Measurements from ENCODE around the gene OPCML. TPM values are rescaled to one million over a fixed set of nuclear protein-coding genes. Genes with fewer than 3 reads are reported as not detected.

OPCML gene
- polyA plus RNA-seq, 3 donors, result not detected

- H3K27ac Mint-ChIP-seq, result no peak overlapping the region
- H4K20me1 ChIP-seq (ENCODE audit: insufficient read depth, low read length), result no peaks in the 10 kb centered on the region
- H3K4me1 ChIP-seq (ENCODE audit: control insufficient read depth in 1 of 2, insufficient read depth in 2 of 2, low read length in 2 of 2), result no peaks in the 10 kb centered on the region
- H3K4me3 ChIP-seq (replicated peaks in 1 of 3; ENCODE audit: low read depth in 2 of 3, low read length in 3 of 3), result no peak overlapping the region
- no peak for TF ChIP-seq CTCF (IDR thresholded peaks at IDR 0.05)
- peaks cover 14% of the 10 kb centered on the region in 2 donors for H3K9me3 ChIP-seq (replicated peaks in 1 of 2; ENCODE audit: control insufficient read depth in 1 of 2, insufficient read depth in 1 of 2, low read length in 2 of 2)
- intact Hi-C loops (cut with micrococcal nuclease), result no loop called here
- WGBS (ENCODE audit: insufficient coverage), result 90% methylated on average over 6 of the region's 9 CpGs
- H3K9me3 Mint-ChIP-seq, result peaks cover 2 to 29% (median 7%) of the 10 kb centered on the region in 7 donors
- no peak overlapping the region for H3K9ac ChIP-seq (ENCODE audit: insufficient read depth, low read length, poor library complexity, severe bottlenecking)
- no peak overlapping the region for H3K4me3 Mint-ChIP-seq
- H3K4me1 Mint-ChIP-seq, result no peaks in the 10 kb centered on the region
- DNase-seq, result no peak
- H3K27me3 Mint-ChIP-seq (ENCODE audit: low read depth in 3 of 3), result no peaks in the 10 kb centered on the region
- no peaks in the 10 kb centered on the region for H3K27me3 ChIP-seq (ENCODE audit: control insufficient read depth in 2 of 2, insufficient read depth in 2 of 2, low read length in 2 of 2)
- no peaks in the 10 kb centered on the region for H3K36me3 ChIP-seq (replicated peaks in 1 of 2; ENCODE audit: control insufficient read depth in 1 of 2, insufficient read depth in 2 of 2, low read length in 2 of 2)
- H2AFZ ChIP-seq (ENCODE audit: insufficient read depth, low read depth, low read length, poor library complexity, severe bottlenecking), result no peak overlapping the region
- no peaks in the 10 kb centered on the region for H3K79me2 ChIP-seq (ENCODE audit: insufficient read depth, low read length)
- H3K4me2 ChIP-seq (replicated peaks; ENCODE audit: extremely low read depth, low read length, poor library complexity, severe bottlenecking), result no peak overlapping the region
- no peak overlapping the region for H3K27ac ChIP-seq (ENCODE audit: low read depth in 1 of 2, low read length in 2 of 2)
- H3K36me3 Mint-ChIP-seq, result no peaks in the 10 kb centered on the region
Observed at GRCh38 chr11:132653237-132653636, 879.1 kb downstream of the OPCML start.

GRCh38 chr11:132650969-132651720 lies 881.2 kb downstream of the OPCML start:
- H3K27me3 Mint-ChIP-seq (ENCODE audit: low read depth in 3 of 3), result no peaks in the 10 kb centered on the region
- Histone ChIP-seq H3K4me3 (replicated peaks in 1 of 3; ENCODE audit: low read depth in 2 of 3, low read length in 3 of 3) (no peak overlapping the region), H3K9me3 (replicated peaks in 1 of 2; ENCODE audit: control insufficient read depth in 1 of 2, insufficient read depth in 1 of 2, low read length in 2 of 2) (peaks cover 11 to 14% of the 10 kb centered on the region in 2 donors), H2AFZ (ENCODE audit: insufficient read depth, low read depth, low read length, poor library complexity, severe bottlenecking) (no peak overlapping the region), H3K27ac (ENCODE audit: low read depth in 1 of 2, low read length in 2 of 2) (no peak overlapping the region), H3K4me1 (ENCODE audit: control insufficient read depth in 1 of 2, insufficient read depth in 2 of 2, low read length in 2 of 2) (no peaks in the 10 kb centered on the region), H4K20me1 (ENCODE audit: insufficient read depth, low read length) (no peaks in the 10 kb centered on the region), H3K36me3 (replicated peaks in 1 of 2; ENCODE audit: control insufficient read depth in 1 of 2, insufficient read depth in 2 of 2, low read length in 2 of 2) (no peaks in the 10 kb centered on the region), H3K79me2 (ENCODE audit: insufficient read depth, low read length) (no peaks in the 10 kb centered on the region), H3K27me3 (ENCODE audit: control insufficient read depth in 2 of 2, insufficient read depth in 2 of 2, low read length in 2 of 2) (no peaks in the 10 kb centered on the region), H3K9ac (ENCODE audit: insufficient read depth, low read length, poor library complexity, severe bottlenecking) (no peak overlapping the region), H3K4me2 (replicated peaks; ENCODE audit: extremely low read depth, low read length, poor library complexity, severe bottlenecking) (no peak overlapping the region)
- WGBS (ENCODE audit: insufficient coverage), result 100% methylated on average over 1 of the region's 12 CpGs
- H3K9me3 Mint-ChIP-seq, result peaks cover 0 to 21% (median 7%) of the 10 kb centered on the region in 7 donors
- no peak overlapping the region for H3K4me3 Mint-ChIP-seq
- no peak overlapping the region for H3K27ac Mint-ChIP-seq
- no peak for TF ChIP-seq CTCF (IDR thresholded peaks at IDR 0.05)
- no peaks in the 10 kb centered on the region for H3K4me1 Mint-ChIP-seq
- no peaks in the 10 kb centered on the region for H3K36me3 Mint-ChIP-seq
- no peak for DNase-seq
- intact Hi-C loops (cut with micrococcal nuclease), result no loop called here
